Stimulated activated CD4-positive, alpha-beta T cell treated with anti-CD3 and anti-CD28 coated beads, Interleukin-4, amount 100 ng/mL, for 4 hours (primary cell): ENCODE data around the gene LTB4R.
"Not testable (repeated sequence)": the region's sequence is repeated elsewhere in the genome, so short reads cannot be mapped to it uniquely, and the experiment has no call there.

Source experiments
- DNase-seq, 2 experiments: peaks; one replicate each; pipeline ENCODE4 v3.0.0-alpha.2; 2020

The LTB4R gene

GRCh38 chr14:24325041-24325530, 13.8 kb downstream of the LTB4R start:
- DNase-seq = no peak

DNA sequence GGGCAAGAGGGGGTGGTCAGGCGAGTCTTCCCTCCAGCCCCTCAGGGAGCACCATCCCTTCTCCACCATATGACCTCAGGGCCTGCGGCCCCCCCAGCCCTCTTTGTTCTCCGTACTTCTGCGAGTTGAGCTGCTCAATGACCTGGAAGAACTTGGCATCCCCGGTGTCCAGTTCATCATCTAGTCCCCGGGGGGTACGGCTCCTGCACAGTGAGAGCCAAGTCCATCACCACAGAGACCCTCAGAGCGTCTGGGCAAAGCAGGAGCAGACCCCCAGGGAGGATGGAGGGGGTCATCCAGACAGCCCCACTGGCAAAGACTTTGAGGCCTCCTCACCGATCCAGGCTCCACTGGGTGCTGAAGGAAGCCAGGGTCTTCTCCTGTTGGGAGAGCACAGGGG, 14.7 kb downstream of the LTB4R start:
- DNase-seq = no peak

DNA sequence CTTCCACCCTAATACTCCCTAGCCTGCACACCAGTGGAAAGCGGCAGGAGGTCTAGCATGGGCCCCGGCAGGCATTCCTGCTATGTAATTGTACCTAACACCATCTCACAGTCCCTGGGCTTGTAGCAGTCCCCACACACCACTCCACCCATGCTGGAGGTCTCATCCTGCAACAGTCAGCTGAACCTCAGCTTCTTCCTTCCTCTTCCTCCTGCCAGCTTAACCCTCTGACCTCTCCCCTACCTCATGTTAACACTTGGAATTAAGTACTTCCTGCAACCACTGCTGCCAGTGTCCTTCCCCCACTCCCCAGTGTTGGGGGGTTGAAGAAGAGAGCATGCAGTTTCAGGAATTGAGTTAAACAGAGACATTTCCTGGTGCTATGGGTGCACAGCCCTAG, 16.0 kb downstream of the LTB4R start:
- DNase-seq = no peak

DNA sequence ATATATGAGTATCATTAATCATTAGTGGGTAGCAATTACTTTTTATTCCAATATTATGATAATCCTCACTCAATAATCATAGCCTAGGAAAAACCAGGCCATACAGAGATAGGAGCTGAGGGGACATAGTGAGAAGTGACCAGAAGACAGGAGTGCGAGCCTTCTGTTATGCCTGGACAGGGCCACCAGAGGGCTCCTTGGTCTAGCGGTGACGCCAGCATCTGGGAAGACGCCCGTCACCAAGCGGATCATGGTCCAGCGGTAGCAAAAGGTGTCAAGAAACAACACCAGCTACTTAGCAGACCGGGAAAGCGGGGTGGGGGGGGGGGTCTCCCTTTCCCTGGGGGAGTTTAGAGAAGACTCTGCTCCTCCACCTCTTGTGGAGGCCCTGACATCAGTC, 16.6 kb downstream of the LTB4R start:
- DNase-seq = not testable (repeated sequence)

DNA sequence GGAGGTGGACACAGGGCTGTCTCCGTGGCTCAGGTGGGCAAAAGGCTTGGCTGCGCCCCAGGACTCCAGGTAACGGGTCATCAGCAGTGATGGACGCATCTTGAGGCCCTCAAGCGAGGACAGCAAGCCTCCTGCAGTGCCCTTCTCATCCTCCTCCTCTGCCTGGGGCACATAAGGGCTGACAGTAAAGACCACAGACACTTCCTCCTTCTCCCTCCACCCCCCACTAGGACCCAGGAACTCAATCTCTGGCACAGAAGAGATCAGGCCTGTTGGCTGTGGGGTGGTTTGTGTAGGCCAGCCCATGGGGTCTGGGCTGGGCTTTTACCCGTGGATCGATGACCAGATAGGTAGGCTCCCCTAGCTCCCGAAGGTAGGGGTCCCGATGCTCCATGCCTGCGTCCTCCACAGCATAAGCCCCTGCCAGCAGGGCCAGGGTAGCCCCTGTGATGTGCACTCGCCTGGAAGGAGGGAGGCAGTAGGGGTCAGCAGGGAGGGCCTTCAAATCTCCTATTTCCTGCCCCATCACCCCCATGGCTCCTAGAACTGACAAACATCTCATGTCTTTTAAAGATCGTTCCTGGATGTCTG, 17.9 kb downstream of the LTB4R start:
- no peak for DNase-seq

GRCh38 chr14:24329736-24330135, 18.4 kb downstream of the LTB4R start:
- peak in 1 of 2 experiments; percentile 32 for DNase-seq

- DNase-seq = no peak
Measured at GRCh38 chr14:24330973-24331674, 19.8 kb downstream of the LTB4R start.

GRCh38 chr14:24331731-24332267, 20.5 kb downstream of the LTB4R start:
- DNase-seq = no peak

DNA sequence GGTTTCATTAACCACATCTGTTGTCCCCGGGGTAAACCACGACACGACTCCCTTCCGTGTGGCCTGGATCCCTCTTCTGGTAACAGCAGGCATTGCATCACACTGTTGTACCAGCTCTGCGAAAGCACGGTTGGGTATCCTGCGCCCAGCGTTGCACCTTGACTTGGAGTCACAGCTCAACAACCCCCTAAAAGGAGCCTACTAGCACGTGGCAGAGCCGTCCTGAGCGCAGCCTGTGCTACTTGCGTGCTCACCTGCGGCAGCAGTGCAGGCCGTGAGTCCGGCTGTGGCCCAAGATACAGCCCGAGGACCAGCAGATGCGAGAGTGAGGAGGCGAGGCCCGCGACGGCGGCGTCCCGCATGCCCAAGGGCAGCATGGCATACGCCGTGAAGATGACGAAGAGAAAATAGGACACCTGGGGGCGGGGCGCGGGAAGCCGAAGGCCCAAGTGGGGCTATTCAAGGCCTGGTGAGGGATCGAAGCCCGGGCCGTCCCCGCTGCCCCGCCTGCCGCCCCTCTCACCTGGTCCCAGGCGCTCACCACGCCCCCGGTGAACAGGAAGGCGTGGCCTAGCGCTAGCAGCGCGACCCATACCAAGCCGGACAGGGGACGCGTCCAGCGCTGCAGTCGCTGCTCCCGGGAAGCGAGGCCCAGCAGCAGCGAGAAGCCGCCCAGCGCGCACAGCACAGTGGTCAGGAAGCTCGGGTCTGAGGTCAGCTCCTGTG, 21.1 kb downstream of the LTB4R start:
- peak; percentile 71 to 86 for DNase-seq

DNA sequence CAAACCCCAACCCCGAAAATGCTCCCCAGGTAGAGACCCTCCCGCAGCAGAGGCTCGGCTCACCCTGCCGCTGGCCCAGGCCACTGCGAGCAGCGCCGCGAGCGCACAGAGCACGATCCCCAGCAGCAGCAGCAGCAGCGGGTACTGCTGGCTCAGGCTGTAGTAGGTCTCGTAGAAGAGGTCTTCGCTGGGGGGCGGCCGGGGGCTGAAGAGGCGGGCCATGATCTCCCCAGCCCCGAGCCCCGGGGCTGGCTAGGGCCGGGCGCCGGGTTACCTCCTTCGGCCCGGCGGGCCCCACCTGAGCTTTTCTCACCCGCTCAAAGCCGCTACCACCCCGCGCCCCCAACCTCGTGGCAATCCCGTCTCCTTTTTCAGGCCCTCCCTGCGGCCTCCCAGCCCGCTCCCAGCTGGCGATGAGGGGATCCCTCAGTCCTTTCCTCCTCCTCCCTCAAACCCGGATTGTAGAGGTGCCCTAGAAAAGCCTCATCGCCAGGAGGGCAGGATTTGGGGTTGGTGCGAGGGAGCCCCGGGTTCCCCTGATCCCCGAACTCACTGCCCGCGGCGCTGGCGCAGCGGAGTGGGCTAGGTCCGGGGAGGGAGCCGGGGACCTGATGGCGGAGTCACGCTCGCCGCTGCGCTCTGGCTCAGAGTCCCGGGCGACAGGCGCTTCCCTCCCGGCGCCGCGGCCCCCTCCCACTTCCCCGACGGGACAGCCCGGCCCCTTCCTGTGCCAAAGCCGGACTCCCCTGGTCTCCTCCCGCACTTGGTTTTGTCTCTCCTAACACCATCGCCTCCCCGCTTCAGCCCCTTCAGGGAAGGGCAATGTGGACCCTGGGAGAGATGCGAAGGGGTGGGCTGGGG, 23.4 kb downstream of the LTB4R start, which contains the start of gene ADCY4:
TSS of gene ADCY4 (minus strand) at position 641 of the 861 bp plus-strand sequence. CDS start at position 222, 419 bp downstream.
- peak in 1 of 2 experiments; percentile 27 for DNase-seq

GRCh38 chr14:24335461-24336171, 24.3 kb downstream of the LTB4R start:
- DNase-seq = no peak

DNA sequence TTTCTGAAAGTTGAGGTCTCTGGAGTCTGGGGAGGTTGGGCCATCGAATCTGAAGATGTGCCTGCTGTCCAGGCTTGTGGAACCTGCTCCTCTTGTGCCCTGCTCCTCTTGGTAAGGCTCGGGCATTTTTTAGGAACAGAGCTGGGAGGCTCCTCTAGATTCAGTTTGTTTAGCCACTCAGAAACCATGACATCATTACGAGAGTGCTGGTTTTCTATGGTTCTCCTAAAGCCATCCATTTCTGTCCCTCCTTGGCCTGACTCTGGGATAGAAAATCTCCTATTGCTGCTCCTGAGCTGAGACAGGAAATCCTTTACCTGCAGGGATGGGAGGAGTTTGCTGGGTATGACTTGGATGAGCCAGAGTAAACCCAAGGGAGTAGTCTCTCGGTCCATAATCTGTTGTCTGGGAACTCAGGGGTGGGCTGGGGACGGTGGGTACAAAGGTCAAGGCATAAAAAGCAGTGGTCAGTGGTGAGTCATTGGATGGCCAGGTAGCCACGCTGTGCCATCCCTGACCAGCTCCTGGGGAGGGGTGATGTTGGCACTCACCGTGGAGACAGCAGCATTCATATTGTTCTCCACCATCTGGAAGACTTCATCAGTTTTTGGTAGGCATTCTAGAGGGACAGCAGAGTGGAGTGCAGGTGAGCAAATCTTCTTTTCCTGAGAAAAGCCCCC, 26.0 kb downstream of the LTB4R start:
- no peak for DNase-seq

DNA sequence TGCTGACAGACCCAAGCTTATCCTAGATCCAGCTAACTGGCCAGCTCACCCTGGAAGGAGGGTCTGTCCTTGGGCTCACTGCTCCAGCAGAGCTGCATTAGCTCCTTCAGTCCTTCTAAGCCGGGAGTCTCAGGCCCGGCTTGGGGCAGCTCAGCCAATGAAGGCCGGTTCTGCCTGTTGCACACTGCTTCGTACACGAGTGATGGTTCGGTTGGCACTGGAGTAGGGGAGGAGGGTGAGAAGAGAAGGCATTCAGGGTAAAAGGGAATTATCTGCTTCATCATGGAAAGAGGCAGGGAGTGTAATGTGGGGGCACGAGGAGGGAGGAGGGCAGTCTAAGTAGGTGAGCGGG, 26.5 kb downstream of the LTB4R start:
- no peak for DNase-seq

GRCh38 chr14:24338843-24339242, 27.5 kb downstream of the LTB4R start:
- no peak for DNase-seq

- DNase-seq = peak; percentile 62 to 66
Measured at GRCh38 chr14:24339284-24340151, 28.2 kb downstream of the LTB4R start, which contains the start of gene RIPK3. RIPK3 (minus strand) TSS chr14:24339991; CDS start chr14:24339826, 165 bp downstream.

DNA sequence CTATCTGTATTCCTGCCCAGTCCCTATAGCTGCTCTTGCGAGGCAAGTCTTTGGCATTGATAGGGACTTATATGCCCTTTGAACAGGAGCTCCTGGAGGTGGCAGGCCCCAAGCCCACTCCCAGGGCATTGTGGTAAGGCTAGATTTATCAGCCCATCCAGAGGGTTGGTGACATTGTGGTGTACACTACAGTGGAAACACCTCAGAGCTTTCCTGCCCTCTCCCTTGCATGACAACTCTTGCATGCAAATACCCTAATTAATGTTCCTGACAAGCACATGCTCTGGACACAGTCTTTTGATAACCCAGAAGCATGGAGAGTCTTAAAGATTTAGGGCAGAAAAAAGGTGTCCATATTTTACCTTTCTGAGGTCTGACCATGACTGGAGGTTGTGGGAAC, 29.3 kb downstream of the LTB4R start:
- DNase-seq = no peak

GRCh38 chr14:24342889-24343288, 31.6 kb downstream of the LTB4R start:
- no peak for DNase-seq

GRCh38 chr14:24343795-24344660, 32.7 kb downstream of the LTB4R start:
- no peak for DNase-seq

DNA sequence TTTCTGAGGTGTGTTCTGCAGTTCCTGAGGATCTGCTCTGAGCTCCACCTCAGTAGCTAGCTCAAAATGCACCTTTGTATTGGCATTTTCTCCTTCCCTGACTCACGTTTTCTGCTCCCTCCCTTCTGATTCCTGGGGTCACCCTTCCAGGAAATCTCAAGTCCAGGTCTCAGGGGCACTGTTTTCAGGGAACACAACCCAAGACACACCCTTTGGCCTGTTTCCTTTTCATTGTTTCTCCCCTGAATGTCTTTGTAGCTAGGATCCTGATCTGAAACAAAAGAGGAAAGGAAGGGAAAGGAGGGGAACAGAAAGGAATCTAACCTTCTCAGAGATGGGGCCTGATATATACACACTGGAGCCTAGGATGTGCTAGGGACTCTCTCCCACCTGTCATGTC, 35.8 kb downstream of the LTB4R start:
- DNase-seq = no peak
